Sigmoid colon (tissue), 7 donors: ENCODE results near the gene IGSF21. TPM values are rescaled to one million over a fixed set of nuclear protein-coding genes. Genes with fewer than 3 reads are reported as not detected.

Experiments
- DNase-seq: peaks from one replicate; pipeline ENCODE4 v3.0.0-alpha.2; 2019
- H3K27ac ChIP-seq, 4 donors: fragments of 200-600 bp; sonication (generic); one replicate each; pipeline ENCODE4 v1.5.1; 2016 to 2019; ENCODE audit warnings: mild to moderate bottlenecking in 1 of 4
- H3K27me3 ChIP-seq, 3 donors: fragments of 200-600 bp; sonication (generic); one replicate each; pipeline ENCODE4 v1.5.1; 2019; ENCODE audit warnings: mild to moderate bottlenecking in 1 of 3
- H3K36me3 ChIP-seq, 4 donors: fragments of 200-600 bp; sonication (generic); one replicate each; pipeline ENCODE4 v1.5.1; 2016 to 2019
- H3K4me1 ChIP-seq, 4 donors: fragments of 200-600 bp; sonication (generic); one replicate each; pipeline ENCODE4 v1.5.1; 2017 to 2019
- H3K4me3 ChIP-seq, 4 donors: fragments of 200-600 bp; sonication (generic); one replicate each; pipeline ENCODE4 v1.5.1; 2017 to 2019; ENCODE audit warnings: mild to moderate bottlenecking in 2 of 4, moderate library complexity in 1 of 4
- H3K9me3 ChIP-seq, 4 donors: fragments of 200-600 bp in 3 of 4; sonication (generic) in 3 of 4; one replicate each; pipeline versions ENCODE4 v1.5.1 to v1.6.1; 2013 to 2019
- CTCF ChIP-seq, 4 experiments: fragments of 450-650 bp in 3 of 4; fragments of 200-600 bp in 1 of 4; IDR thresholded peaks; one replicate each; pipeline ENCODE4 v1.5.1; 2016 to 2019; ENCODE audit warnings: antibody characterized with exemption in 4 of 4, mild to moderate bottlenecking in 3 of 4, moderate library complexity in 2 of 4
- EP300 ChIP-seq, 4 donors: sonication (generic); formaldehyde crosslinking; IDR thresholded peaks; one replicate each; pipeline ENCODE4 v1.6.1; 2017; ENCODE audit warnings: antibody characterized with exemption in 4 of 4
- POLR2A ChIP-seq, 2 donors: fragments of 450-650 bp; IDR thresholded peaks; one replicate each; pipeline ENCODE4 v1.6.1; 2016; ENCODE audit warnings: antibody characterized with exemption in 2 of 2, mild to moderate bottlenecking in 2 of 2, moderate library complexity in 2 of 2
- POLR2AphosphoS5 ChIP-seq, 4 donors: sonication (generic); formaldehyde crosslinking; IDR thresholded peaks; one replicate each; pipeline ENCODE4 v1.6.1; 2017; ENCODE audit warnings: antibody characterized with exemption in 4 of 4
- WGBS, 2 donors: extraction: QIAGEN DNeasy Blood & Tissue Kit; methylation state at CpG; one replicate each; pipeline ENCODE4 v1.1.7; 2013; 5-methylcytosine and 5-hydroxymethylcytosine counted together
- intact Hi-C: fragments of 100-400 bp; cut with DNase I; formaldehyde crosslinking; loops from one replicate; pipeline ENCODE4 v1.15.1; 2023
- polyA plus RNA-seq, 3 donors: library from polyadenylated mRNA; stranded (reverse); fragments of 200-250 nt; gene quantifications; one replicate each; pipeline ENCODE4 v1.2.3, GENCODE V29; 2013
- total RNA-seq, 4 donors: library from RNA; depleted of rRNA; stranded (reverse); fragments of >200 nt; gene quantifications; one replicate each; pipeline ENCODE4 v1.1.0, GENCODE V29; 2016
- donor health status: healthy with polysubstance abuse.
- donor health status: Bipolar disorder and iron deficiency.
- donor health status: healthy.

Gene IGSF21
- total and polyA plus RNA-seq, 7 donors = 0.55 to 2.6 (median 1.1) TPM; not detected in 2

- 83 to 86% methylated on average over 13 of the region's 13 CpGs for WGBS, 2 donors
- TF ChIP-seq POLR2A (IDR thresholded peaks at IDR 0.05) = no peak
- TF ChIP-seq CTCF (IDR thresholded peaks at IDR 0.05) = no peak
- no peak for TF ChIP-seq POLR2AphosphoS5 (IDR thresholded peaks at IDR 0.05)
- no peak for TF ChIP-seq EP300 (IDR thresholded peaks at IDR 0.05)
- H3K36me3 ChIP-seq = no peaks in the 10 kb centered on the region
- H3K27ac ChIP-seq = no peak overlapping the region
- H3K27me3 ChIP-seq = peaks cover 0 to 11% (median 0%) of the 10 kb centered on the region in 3 donors
- no peaks in the 10 kb centered on the region for H3K9me3 ChIP-seq
- no peak overlapping the region for H3K4me3 ChIP-seq
- intact Hi-C loops = no loop called here
- DNase-seq = no peak
- no peaks in the 10 kb centered on the region for H3K4me1 ChIP-seq
Observed at GRCh38 chr1:18166341-18166740, 58.7 kb downstream of the IGSF21 start.

DNA sequence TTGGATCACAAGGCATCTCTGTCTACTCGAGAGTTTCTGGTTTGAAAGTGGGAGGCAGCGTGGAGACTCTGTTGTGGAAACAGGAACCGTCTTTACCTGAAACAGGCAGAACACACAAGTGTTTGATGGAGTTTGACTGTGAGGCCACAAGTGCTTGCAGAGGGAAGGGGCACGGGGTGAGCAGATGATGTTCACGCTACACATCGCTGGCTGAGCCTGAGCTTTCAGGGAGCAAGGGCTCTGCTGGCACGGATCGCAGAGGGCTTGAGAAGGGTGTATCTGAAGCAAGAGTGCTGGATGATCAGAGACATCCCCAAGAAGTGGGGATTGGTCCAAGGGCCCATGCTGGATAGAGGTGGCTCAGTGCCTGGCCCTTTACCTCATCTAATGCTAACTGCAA is 59.3 kb downstream of the IGSF21 start:
- Histone ChIP-seq H3K9me3 (no peaks in the 10 kb centered on the region), H3K27ac (no peak overlapping the region), H3K27me3 (peaks cover 0 to 11% (median 0%) of the 10 kb centered on the region in 3 donors), H3K36me3 (no peaks in the 10 kb centered on the region), H3K4me3 (no peak overlapping the region), H3K4me1 (no peaks in the 10 kb centered on the region)
- WGBS, 2 donors = 87 to 91% methylated on average over 8 of the region's 8 CpGs
- TF ChIP-seq POLR2AphosphoS5 (IDR thresholded peaks at IDR 0.05) = no peak
- no peak for TF ChIP-seq EP300 (IDR thresholded peaks at IDR 0.05)
- no peak for TF ChIP-seq POLR2A (IDR thresholded peaks at IDR 0.05)
- no peak for TF ChIP-seq CTCF (IDR thresholded peaks at IDR 0.05)
- DNase-seq = no peak
- intact Hi-C loops = no loop called here

GRCh38 chr1:18170444-18170843 is 62.8 kb downstream of the IGSF21 start:
- Histone ChIP-seq H3K4me1 (no peaks in the 10 kb centered on the region), H3K27me3 (peaks cover 0 to 11% (median 0%) of the 10 kb centered on the region in 3 donors), H3K36me3 (no peaks in the 10 kb centered on the region), H3K27ac (no peak overlapping the region), H3K4me3 (no peak overlapping the region), H3K9me3 (no peaks in the 10 kb centered on the region)
- TF ChIP-seq POLR2A (IDR thresholded peaks at IDR 0.05) = no peak
- no peak for TF ChIP-seq EP300 (IDR thresholded peaks at IDR 0.05)
- no peak for TF ChIP-seq POLR2AphosphoS5 (IDR thresholded peaks at IDR 0.05)
- TF ChIP-seq CTCF (IDR thresholded peaks at IDR 0.05) = no peak
- WGBS, 2 donors = 83 to 92% methylated on average over 3 of the region's 3 CpGs
- no peak for DNase-seq
- intact Hi-C loops = no loop called here

- no peaks in the 10 kb centered on the region for H3K9me3 ChIP-seq
- H3K36me3 ChIP-seq = no peaks in the 10 kb centered on the region
- WGBS, 2 donors = 87 to 88% methylated on average over 12 of the region's 12 CpGs
- no peak overlapping the region for H3K27ac ChIP-seq
- peaks cover 0 to 16% (median 0%) of the 10 kb centered on the region in 3 donors for H3K27me3 ChIP-seq
- peaks cover 0 to 9% (median 0%) of the 10 kb centered on the region in 4 donors for H3K4me1 ChIP-seq
- DNase-seq = no peak
- intact Hi-C loops = no loop called here
- TF ChIP-seq POLR2A (IDR thresholded peaks at IDR 0.05) (no peak), EP300 (IDR thresholded peaks at IDR 0.05) (no peak), CTCF (IDR thresholded peaks at IDR 0.05) (no peak), POLR2AphosphoS5 (IDR thresholded peaks at IDR 0.05) (no peak)
- no peak overlapping the region for H3K4me3 ChIP-seq
Observed at GRCh38 chr1:18174037-18174436, 66.4 kb downstream of the IGSF21 start.

GRCh38 chr1:18175051-18175450 is 67.5 kb downstream of the IGSF21 start:
- 57 to 76% methylated on average over 6 of the region's 6 CpGs for WGBS, 2 donors
- H3K27ac ChIP-seq = no peak overlapping the region
- no peak overlapping the region for H3K4me3 ChIP-seq
- DNase-seq = no peak
- no peaks in the 10 kb centered on the region for H3K9me3 ChIP-seq
- peaks cover 0 to 20% (median 0%) of the 10 kb centered on the region in 3 donors for H3K27me3 ChIP-seq
- intact Hi-C loops = no loop called here
- no peaks in the 10 kb centered on the region for H3K36me3 ChIP-seq
- no peak for TF ChIP-seq POLR2AphosphoS5 (IDR thresholded peaks at IDR 0.05)
- no peak for TF ChIP-seq CTCF (IDR thresholded peaks at IDR 0.05)
- no peak for TF ChIP-seq EP300 (IDR thresholded peaks at IDR 0.05)
- TF ChIP-seq POLR2A (IDR thresholded peaks at IDR 0.05) = no peak
- H3K4me1 ChIP-seq = peaks cover 0 to 9% (median 0%) of the 10 kb centered on the region in 4 donors
